ENCODE measurements around the gene CD40.

DNA sequence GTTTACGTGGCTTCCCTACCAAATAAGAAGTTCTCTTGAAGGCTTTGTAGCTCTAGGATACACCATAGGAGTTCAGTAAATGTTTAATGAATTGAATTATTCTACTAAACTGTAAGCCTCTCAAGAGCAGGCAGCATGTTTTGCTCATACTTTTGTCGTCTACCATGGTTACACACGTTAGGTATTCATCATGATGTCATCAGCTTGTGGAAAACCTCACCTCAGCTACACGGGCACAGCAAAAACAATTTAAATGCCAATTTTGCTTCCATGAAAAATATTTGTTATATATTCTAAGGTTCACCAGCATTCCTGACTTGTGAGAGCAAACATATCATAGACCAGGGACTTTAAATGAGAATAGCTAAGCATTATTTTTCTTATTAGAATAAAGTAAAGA lies 45.1 kb upstream of the CD40 start:
- no peak for TF ChIP-seq CTCF (conservative IDR thresholded peaks at IDR 0.05 in 1 of 2, IDR thresholded peaks at IDR 0.05 in 1 of 2; ENCODE audit: low read depth in 1 of 2, low read length in 2 of 2)
- TF ChIP-seq EZH2 (IDR thresholded peaks at IDR 0.05; ENCODE audit: low read length, missing control alignments) = no peak
